HK-2 (cell line): ENCODE data around the gene AMDHD2.
"Not testable (repeated sequence)": the region's sequence is repeated elsewhere in the genome, so short reads cannot be mapped to it uniquely, and the experiment has no call there.

ENCODE experiments used
- DNase-seq: peaks from one replicate; pipeline ENCODE4 v3.0.0-alpha.2; 2018; ENCODE audit not compliant: unreplicated experiment

Gene AMDHD2

DNA sequence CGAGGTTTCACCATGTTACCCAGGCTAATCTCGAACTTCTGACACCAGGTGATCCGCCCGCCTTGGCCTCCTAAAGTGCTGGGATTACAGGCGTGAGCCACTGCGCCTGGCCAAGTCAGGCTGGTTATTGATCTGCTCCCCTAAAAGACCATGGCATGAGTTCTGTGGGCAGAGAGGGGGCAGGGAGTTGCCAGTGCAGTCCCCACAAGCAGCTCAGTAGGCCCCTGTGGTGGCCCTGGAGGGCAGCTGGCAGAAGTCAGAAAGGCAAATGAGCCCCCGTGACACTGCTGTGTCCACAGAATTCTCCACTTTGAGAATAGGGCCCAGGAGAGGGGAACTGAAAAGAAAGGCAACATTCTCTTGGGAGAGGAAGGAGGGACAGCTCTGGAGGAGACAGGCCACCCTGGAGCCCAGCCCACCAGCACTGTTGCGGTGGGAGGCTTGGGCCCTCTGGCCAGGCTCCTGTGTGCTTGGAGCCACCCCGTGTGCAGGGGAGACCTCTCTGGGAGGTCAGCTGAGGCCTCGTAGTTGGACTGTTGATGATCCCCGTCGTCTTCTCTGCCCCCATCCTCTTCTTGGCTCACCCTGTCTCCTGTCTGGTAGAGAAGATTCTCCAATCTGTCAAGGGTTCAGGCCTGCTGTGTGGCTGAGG is 2.1 kb upstream of the AMDHD2 start:
- no peak for DNase-seq

DNA sequence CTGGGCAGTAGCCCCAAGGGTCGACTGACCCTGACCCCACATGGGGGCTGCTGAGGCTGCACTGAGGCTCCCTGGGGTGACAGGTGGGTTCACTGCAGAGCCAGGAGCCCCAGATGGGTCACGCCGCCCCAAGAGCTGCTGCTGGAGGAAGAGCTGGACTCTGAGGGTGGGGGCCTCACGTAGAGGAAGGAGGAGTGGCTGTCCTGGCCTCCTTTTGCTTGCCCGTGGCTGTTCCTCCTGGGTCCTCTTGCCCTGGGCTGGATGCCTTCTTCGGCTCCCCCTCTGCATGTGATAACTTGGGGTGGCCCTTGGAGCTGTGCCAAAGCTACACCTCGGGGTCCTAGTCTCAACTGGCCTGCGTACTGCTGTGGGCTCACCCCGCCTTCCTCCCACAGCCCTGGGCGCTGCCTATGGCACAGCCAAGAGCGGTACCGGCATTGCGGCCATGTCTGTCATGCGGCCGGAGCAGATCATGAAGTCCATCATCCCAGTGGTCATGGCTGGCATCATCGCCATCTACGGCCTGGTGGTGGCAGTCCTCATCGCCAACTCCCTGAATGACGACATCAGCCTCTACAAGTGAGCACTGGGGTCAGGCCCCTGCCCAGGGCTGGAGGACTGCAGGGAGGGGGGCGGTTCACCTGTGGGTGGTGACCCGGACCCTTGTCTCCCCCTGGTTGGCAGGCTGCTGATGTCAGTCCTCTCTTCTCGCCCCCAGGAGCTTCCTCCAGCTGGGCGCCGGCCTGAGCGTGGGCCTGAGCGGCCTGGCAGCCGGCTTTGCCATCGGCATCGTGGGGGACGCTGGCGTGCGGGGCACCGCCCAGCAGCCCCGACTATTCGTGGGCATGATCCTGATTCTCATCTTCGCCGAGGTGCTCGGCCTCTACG is 1.1 kb upstream of the AMDHD2 start:
- DNase-seq, result no peak

DNA sequence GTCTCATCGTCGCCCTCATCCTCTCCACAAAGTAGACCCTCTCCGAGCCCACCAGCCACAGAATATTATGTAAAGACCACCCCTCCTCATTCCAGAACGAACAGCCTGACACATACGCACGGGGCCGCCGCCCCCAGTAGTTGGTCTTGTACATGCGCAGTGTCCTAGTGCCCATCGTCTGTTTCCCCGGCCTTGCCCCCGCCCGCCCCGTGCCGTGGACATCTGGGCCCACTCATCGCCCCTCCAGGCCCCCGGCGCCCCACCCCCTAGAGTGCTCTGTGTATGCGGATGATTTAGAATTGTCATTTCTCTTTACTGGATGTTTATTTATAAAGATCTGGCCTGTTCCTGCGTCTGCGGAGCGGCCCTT is 475 bp upstream of the AMDHD2 start:
- no peak for DNase-seq

DNA sequence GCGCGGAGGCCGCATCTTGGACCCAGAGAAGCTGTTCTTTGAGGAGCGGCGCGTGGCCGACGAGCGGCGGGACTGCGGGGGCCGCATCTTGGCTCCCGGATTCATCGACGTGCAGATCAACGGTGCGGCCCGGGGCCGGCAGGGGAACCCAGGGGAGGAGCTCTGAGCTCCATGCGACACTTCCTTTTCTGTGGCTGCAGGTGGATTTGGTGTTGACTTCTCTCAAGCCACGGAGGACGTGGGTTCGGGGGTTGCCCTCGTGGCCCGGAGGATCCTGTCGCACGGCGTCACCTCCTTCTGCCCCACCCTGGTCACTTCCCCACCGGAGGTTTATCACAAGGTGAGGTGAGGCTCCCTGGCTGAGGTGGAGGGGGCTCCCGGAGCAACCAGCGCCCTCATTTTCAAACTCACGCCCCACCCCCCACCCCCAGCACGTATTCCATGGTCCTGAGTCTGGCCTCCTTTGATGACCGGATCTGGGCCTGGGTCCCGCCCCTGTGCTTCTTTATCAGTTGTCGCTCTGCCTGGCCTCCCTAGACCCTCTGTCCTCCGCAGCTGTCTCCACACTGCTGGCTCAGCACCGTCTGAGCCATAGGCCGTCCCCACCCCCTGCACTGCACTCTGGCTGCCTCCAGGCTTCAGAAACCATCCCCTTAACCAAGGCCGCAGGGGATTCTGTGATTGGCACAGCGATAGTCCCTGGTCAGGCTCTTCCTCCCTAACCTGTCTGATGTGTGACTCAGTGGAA is 787 bp downstream of the AMDHD2 start:
- no peak for DNase-seq

DNA sequence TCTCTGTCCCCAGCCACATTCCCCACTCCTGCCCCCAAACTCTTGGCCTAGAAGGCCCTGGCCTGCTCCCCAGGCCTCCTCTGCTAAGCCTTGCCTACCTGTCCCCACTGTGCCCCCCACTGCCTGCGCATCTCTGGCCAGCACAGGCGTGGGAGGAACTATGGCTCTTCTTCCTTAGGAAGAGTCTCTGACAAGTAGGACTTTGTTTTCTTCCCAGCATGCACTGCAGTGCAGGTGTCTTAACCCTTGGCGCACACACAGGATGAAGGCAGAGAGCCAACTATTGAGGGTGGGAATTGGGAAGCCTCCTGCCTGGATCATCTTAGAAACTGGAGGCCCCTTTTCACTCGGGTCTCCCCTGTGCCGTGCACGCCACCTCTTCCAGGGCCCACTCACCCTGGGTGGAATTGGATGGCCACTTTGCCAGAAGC is 3.6 kb downstream of the AMDHD2 start:
- DNase-seq, result no peak

DNA sequence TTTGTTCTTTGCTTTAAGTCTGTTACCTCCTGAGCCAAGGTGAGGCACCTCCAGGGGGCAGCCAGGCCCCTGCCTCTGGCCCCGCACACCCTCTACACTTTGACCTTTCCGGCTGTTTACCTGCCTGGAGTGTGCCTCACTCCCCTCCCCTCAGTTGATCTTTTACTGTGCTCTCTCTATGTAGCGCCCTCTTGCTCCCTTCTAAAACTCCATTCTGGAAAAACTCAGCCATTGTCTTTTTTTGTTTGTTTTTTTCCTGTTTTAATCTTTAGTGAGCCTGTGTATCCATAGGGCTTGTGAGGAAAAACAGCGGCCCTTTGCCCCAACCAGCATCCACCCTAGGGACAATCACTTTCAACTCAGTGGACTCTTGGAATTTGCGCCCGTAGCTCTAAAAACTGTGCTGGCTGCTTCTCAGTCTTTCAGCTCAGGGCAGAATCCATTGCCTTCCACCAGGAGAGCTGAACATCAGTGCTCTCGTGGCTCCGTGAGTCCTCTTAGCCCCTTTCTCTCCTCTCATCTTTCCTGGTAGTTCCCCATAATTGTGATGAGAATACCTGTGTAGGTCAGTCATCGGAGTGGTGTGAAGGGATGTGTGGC is 4.3 kb downstream of the AMDHD2 start:
- no peak for DNase-seq

DNA sequence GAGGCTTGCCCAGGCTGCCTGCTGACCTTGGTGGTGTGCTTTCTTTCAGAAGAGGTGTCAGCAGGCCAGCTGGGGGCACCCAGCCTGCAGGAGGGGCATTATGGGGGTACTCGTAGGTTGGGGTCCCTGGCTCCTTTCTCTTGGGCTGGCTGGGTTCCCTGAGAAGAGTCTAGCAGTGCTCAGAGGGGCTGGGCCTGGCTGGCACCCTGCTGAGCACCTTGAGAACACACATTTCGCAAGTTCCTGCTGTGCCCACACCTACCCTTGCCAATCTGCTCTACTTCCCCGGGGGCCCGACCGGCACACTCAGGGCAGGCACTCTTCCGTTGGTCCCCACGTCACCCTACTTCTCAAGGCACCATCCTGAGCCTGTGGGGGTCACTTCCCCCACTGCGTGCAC is 6.0 kb downstream of the AMDHD2 start:
- no peak for DNase-seq

DNA sequence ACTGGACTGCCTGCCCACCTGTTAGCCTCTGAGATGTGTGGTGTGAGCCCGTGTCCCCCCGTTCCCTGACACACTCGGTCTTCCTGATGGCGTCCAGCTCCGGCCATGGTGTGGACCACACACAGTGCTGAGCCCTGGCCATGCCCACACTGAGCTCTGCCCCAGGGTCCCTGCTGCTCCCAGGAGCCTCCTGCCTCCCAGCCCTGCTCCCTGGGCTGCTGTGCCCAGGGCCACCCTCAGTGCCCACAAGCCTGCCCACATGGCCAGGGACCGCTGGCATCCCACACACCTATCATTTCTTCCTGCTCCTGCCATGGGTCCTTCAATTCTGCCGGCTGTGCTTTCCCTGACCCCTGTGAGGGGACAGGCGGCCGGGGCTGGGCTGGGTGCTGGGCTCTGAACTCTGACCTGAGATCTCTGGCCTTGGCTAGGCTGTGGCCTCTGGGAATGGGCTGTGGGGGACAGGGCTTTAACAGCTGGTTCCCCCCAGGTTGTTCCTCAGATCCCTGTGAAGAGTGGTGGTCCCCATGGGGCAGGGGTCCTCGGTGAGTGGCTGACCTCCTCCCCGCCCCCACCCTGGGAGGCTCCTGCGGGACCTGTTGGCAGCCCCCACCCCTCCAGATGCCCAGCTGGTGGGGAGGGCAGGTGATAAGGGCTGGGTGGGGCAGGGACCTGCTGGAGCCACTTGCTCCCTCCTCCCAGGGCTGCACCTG is 7.1 kb downstream of the AMDHD2 start:
- DNase-seq, result no peak

DNA sequence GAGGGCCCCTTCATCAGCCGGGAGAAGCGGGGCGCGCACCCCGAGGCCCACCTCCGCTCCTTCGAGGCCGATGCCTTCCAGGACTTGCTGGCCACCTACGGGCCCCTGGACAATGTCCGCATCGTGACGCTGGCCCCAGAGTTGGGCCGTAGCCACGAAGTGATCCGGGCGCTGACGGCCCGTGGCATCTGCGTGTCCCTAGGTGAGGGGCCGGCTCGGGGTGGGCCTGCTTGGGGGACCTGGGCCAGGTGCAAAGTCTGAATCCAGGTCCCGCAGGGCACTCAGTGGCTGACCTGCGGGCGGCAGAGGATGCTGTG is 7.6 kb downstream of the AMDHD2 start:
- no peak for DNase-seq

DNA sequence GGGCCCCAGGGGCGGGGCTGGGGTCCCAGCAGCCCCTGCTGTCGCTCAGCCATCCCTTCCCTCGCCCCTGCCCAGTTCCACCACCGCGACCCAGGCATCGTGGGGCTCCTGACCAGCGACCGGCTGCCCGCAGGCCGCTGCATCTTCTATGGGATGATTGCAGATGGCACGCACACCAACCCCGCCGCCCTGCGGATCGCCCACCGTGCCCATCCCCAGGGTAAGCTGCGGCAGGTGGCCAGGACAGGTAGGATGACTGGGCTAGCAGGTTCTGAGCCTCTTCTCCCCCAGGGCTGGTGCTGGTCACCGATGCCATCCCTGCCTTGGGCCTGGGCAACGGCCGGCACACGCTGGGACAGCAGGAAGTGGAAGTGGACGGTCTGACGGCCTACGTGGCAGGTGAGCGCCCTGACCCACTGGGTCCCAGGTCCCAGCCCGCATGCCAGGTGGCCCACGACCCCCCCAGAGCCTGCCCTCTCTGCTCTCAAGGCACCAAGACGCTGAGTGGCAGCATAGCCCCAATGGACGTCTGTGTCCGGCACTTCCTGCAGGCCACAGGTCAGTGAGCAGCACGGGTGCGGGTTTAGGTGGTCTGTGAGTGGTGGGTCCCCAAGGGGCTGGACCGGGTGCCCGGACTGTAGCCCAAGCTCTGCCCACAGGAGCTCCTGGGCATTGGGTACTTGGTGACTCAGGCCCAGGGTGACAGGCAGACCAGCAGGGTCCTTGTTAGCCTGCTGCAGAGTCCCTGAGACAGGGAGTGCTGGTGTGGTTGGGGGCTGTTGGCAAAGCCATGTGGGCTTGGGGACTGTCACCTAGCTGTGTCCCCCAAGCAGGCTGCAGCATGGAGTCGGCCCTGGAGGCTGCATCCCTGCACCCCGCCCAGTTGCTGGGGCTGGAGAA is 8.2 kb downstream of the AMDHD2 start:
- DNase-seq, result no peak

DNA sequence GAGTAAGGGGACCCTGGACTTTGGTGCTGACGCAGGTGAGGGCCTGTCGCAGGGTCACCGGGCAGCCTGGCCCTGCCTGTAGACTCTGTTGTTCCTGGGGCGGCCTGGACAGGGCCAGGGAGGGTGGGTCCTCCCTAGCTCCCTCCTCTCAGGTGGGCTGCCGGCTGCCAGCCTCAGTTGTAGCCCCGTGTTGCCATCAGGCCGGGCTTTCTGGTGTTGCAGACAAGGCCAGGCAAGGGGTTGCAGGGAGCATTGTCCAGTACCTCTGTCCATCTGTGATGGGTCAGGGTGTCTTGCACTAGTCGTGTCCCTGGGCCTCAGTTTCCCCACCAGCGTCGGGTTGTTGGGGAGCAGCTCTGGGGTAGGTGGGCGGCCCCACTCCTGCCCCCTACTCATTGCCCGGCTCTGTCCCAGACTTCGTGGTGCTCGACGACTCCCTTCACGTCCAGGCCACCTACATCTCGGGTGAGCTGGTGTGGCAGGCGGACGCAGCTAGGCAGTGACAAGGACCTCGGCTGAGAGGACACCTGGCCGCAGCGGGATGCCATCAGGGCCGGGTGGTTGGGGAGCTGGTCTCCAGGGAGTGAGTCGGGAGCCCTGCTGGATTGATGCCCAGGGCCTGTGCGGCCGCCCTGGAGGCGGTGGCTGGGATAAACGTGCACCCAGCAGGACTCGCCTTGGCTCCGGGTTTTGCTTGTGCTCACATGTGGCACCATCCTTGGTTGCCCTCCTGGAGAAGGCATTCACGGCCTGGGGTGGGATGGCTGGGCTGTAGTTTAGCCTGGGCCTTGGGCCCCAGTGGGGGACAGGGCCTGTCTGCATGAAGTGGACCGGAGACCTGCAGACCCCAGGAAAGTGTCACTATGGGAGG is 9.1 kb downstream of the AMDHD2 start:
- no peak for DNase-seq

DNA sequence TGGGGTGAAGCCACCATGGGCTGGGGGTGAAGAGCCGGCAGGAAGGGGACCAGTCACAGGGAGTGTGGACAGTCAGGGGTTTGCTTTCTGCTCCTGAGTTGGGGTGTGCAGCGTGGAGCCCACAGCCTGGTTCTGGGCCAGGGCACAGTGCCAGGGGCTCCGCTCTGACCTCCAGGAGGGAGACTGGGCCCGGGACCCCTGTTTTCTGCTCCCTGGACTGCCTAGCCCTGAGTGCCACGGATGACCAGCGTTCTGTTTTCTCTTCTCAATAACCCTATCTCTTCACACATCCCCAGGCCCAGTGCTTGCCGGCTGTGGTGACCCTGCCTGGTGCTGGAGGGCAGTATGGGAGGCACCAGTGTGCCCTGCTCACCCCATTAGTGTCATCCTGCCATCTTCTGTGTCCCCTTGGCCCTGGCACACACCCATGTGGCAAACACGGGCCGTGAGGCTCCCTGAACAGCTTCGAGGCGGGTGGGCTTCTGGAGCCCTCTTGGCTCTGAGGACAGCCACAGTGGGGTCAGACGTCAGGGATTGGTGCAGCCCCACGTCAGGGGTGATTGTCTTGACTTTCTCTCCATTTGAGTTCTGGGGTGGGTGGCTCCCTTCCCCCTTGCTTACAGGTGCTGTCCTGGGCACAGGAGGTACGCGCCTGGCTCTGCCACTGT is 9.9 kb downstream of the AMDHD2 start:
- no peak for DNase-seq

DNA sequence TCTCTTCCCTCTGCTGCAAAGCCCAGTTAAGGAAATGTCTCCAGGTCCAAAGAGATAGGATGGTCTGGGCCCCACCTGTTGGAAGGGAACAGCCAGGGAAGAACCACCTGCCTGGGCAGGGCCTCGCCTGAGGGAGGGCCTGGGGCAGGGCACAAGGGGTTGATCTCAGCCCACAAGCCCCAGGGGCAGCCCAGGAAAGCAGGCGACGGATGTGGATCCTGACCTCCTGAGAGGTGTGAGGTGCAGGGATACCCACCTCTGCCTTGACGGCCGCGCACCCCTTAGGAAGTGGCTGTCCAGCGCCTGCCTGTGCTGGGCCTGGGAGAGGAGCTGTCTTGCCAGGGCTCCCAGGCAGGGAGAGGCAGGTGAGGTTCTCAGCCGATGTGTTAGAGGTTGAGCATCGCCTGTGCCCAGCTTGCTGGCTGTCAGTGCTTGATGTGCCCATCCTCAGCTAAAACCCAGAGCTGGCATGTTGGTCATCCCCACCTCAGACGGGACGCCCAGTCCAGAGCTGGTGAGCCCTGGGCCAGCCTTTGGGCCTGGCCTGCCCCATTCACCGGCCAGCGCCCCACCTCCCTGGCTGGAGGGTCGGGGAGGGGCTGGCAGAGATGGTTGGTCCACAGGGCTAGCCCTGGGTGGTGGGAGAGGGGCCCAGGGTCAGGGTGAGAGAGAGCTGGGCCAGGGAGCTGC is 10.6 kb downstream of the AMDHD2 start:
- DNase-seq, result no peak

DNA sequence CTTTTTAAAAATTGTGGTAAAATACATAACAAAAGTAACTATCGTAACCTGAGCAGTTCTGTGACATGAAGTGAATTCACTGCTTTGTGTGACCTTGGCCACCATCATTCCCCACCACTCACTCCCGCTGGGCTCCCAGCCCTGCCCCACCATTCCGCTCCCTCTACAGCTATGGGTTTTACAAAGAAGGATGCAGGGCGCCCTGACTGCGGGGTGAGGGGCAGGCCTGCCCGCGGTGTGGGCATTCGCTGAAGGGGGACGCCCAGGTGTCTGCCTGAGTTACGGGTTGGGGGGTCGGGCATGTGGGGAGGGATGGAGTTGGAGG is 11.2 kb downstream of the AMDHD2 start, which contains the start of gene CEMP1:
Gene CEMP1 (minus strand): TSS at position 38 of the 325 bp plus-strand sequence. CDS start 335 bp downstream, outside the sequence.
- DNase-seq, result no peak

DNA sequence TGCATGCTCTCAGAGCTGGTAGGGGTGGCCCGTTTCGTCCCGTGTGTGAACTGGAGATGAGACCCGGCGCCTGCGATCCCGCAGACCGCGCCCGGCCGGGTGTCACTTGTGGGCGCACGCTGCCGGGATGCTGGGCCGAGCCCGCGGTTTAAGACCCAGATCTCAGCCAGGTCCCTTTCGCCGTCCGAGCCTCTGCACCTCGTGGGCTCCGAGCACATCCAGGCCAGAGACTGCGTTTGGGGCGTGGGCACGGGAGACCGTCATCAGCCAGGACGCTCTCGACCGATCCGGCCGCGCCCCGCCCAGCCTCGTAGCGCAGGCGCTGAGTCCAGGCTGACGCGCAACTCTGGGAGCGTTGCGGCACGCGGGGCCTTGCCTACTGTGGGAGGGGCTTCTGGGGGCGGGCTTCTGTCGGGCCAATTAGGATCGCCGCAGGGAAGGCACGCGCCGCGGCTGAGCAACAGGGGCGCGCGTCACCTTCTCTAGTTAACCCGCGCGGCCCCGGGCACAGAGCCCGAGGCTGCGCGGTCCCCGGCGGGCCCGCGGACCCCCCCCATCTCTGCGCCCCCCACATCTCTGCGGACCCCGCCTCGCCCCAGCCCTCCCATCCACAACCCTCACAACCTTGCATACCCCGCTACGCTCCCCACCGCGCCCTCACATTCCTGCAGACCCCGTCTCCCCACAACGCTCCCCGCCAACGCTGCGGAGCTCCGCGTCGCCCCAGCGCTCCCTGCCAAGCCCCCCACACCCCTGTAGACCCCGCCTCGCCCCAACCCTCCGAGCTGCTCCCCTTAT is 11.7 kb downstream of the AMDHD2 start:
- DNase-seq, result peak; percentile 92

DNA sequence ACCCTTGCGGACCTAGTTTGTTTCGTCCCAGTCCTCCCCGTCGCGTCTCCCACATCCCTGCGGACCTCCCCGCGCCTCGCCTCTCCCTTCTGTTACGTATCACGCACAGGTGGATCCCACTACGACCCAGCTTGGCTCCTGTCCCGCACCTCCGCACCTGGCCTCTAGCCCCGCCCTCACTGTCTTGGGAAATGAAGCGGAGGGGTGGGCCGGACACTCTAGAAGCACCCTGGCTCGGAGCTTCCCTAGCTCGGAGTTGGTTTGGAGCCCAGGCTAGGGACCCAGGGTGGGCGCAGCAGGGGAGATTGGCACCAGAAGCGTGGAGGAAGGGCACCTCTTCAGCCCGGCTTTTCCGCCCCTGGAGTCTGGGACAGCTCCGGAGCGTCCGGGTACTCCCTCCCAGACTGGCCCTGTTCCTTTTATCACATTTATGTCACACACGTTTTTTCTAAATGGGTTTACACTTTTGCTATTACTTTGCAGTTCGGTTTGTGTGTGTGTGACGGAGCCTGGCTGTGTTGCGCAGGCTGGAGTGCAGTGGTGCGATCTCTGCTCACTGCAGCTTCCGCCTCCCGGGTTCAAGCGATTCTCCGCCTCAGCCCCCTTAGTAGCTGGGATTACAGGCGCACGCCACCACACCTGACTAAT is 12.4 kb downstream of the AMDHD2 start:
- peak; percentile 65 for DNase-seq

DNA sequence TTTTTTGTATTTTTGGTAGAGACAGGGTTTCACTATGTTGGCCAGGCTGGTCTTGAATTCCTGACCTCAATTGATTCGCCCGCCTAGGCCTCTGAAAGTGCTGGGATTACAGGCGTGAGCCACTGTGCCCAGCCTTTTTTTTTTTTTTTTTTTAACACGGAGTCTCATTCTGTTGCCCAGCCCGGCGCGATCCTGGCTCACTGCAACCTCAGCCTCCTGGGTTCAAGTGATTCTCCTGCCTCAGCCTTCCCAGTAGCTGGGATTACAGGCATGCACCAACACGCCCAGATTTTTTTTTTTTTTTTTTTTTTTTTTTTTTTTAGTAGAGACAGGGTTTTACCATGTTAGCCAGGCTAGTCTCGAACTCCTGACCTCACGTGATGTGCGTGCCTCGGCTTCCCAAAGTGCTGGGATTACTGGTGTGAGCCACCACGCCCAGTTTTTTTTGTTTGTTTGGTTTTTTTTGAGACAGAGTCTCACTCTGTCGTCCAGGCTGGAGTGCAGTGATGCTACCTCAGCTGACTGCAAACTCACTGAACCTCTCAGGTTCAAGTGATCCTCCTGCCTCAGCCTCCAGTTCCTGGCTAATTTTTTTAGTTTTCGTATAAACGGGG is 13.1 kb downstream of the AMDHD2 start:
- DNase-seq, result not testable (repeated sequence)
